HEK293 (cell line): ENCODE data around the gene SLC39A3.

Source experiments
- CTCF ChIA-PET: fragments of 350-600 bp; formaldehyde crosslinking; extraction: SDS; loops from one replicate; lab custom pipeline; 2021; ENCODE audit warnings: antibody characterized with exemption; lab: Yijun Ruan, JAX
- POLR2A ChIA-PET: fragments of 300-600 bp; formaldehyde crosslinking; extraction: SDS; loops from one replicate; lab custom pipeline; 2020; ENCODE audit warnings: antibody characterized with exemption, inconsistent platforms; lab: Yijun Ruan, JAX
- H3K27ac ChIP-seq: fragments of 200-500 bp; sonication (Bioruptor generic); 2 replicates; pipeline ENCODE4 v1.5.1; 2014; ENCODE audit warnings: low read depth, low read length, control low read depth, inconsistent platforms; ENCODE audit errors: extremely low read depth
- H3K36me3 ChIP-seq, 2 experiments: fragments of 200-500 bp in 1 of 2; sonication (Bioruptor generic) in 1 of 2; 1 replicate in 1 of 2; 2 replicates in 1 of 2; pipeline ENCODE4 v1.5.1; 2014 to 2017; ENCODE audit warnings: inconsistent platforms in 2 of 2, low read length in 2 of 2; ENCODE audit not compliant: control insufficient read depth in 2 of 2, insufficient read depth in 1 of 2
- H3K4me1 ChIP-seq: fragments of 200-500 bp; sonication (Bioruptor generic); 2 replicates; pipeline ENCODE4 v1.5.1; 2014; ENCODE audit warnings: mild to moderate bottlenecking, low read length, inconsistent platforms; ENCODE audit not compliant: control insufficient read depth, insufficient read depth
- H3K4me3 ChIP-seq: 2 replicates; pipeline ENCODE4 v1.5.1; 2011; ENCODE audit warnings: low read depth, mild to moderate bottlenecking, control low read depth, low read length, moderate library complexity
- H3K9me3 ChIP-seq: fragments of 200-500 bp; sonication (Bioruptor generic); 2 replicates; pipeline ENCODE4 v1.5.1; 2014; ENCODE audit warnings: low read depth, low read length, inconsistent platforms; ENCODE audit not compliant: control insufficient read depth, insufficient read depth
- BCL11B ChIP-seq: fragments of 450-650 bp; formaldehyde crosslinking; IDR thresholded peaks from 2 replicates; pipeline ENCODE4 v1.5.1; 2016; ENCODE audit warnings: low read depth, missing biosample characterization, missing genetic modification characterization
- KLF8 ChIP-seq: fragments of 450-650 bp; formaldehyde crosslinking; IDR thresholded peaks from 2 replicates; pipeline ENCODE4 v1.5.1; 2016; ENCODE audit warnings: missing biosample characterization, missing genetic modification characterization
- SCRT1 ChIP-seq: fragments of 450-650 bp; formaldehyde crosslinking; IDR thresholded peaks from 2 replicates; pipeline ENCODE4 v1.5.1; 2016; ENCODE audit warnings: missing biosample characterization, missing genetic modification characterization, borderline replicate concordance
- ZBTB44 ChIP-seq: fragments of 450-650 bp; IDR thresholded peaks from 2 replicates; pipeline ENCODE4 v1.5.1; 2018; ENCODE audit warnings: missing biosample characterization, mild to moderate bottlenecking, missing genetic modification characterization
- ZBTB7A ChIP-seq: fragments of 450-650 bp; formaldehyde crosslinking; IDR thresholded peaks from 2 replicates; pipeline ENCODE4 v1.5.1; 2016; ENCODE audit warnings: low read depth, missing biosample characterization, missing genetic modification characterization
- ZIC2 ChIP-seq: fragments of 450-650 bp; formaldehyde crosslinking; IDR thresholded peaks from 2 replicates; pipeline ENCODE4 v1.5.1; 2016; ENCODE audit warnings: missing biosample characterization, missing genetic modification characterization
- ZNF121 ChIP-seq: fragments of 450-650 bp; formaldehyde crosslinking; IDR thresholded peaks from 2 replicates; pipeline ENCODE4 v1.5.1; 2016; ENCODE audit warnings: missing biosample characterization, missing genetic modification characterization
- ZNF398 ChIP-seq: fragments of 450-650 bp; formaldehyde crosslinking; IDR thresholded peaks from 2 replicates; pipeline ENCODE4 v1.5.1; 2017; ENCODE audit warnings: missing biosample characterization, missing genetic modification characterization
- ZNF426 ChIP-seq: fragments of 450-650 bp; formaldehyde crosslinking; IDR thresholded peaks from 2 replicates; pipeline ENCODE4 v1.5.1; 2017; ENCODE audit warnings: missing biosample characterization, missing genetic modification characterization, mild to moderate bottlenecking, inconsistent platforms, moderate library complexity
- ZNF513 ChIP-seq: fragments of 450-650 bp; IDR thresholded peaks from 2 replicates; pipeline ENCODE4 v1.5.1; 2018; ENCODE audit warnings: missing biosample characterization, missing genetic modification characterization
- ZNF544 ChIP-seq: fragments of 450-650 bp; formaldehyde crosslinking; IDR thresholded peaks from 2 replicates; pipeline ENCODE4 v1.5.0; 2017; ENCODE audit warnings: missing biosample characterization, missing genetic modification characterization
- ZNF555 ChIP-seq: fragments of 450-650 bp; formaldehyde crosslinking; conservative IDR thresholded peaks from 2 replicates; pipeline ENCODE4 v1.5.1; 2017; ENCODE audit warnings: missing biosample characterization, mild to moderate bottlenecking, missing genetic modification characterization, inconsistent platforms
- ZNF658 ChIP-seq: fragments of 450-650 bp; formaldehyde crosslinking; IDR thresholded peaks from 2 replicates; pipeline ENCODE4; 2016; ENCODE audit warnings: missing biosample characterization, missing genetic modification characterization
- ZNF76 ChIP-seq: fragments of 450-650 bp; formaldehyde crosslinking; IDR thresholded peaks from 2 replicates; pipeline ENCODE4; 2016; ENCODE audit warnings: low read depth, missing biosample characterization, missing genetic modification characterization, borderline replicate concordance
- TF ChIP-seq, protein P1 (sequence below): sonication (generic); formaldehyde crosslinking; IDR thresholded peaks from 2 replicates; pipeline ENCODE4 v1.8.1; 2022; ENCODE audit warnings: mild to moderate bottlenecking, moderate library complexity, missing genetic modification reagents

Gene SLC39A3

DNA sequence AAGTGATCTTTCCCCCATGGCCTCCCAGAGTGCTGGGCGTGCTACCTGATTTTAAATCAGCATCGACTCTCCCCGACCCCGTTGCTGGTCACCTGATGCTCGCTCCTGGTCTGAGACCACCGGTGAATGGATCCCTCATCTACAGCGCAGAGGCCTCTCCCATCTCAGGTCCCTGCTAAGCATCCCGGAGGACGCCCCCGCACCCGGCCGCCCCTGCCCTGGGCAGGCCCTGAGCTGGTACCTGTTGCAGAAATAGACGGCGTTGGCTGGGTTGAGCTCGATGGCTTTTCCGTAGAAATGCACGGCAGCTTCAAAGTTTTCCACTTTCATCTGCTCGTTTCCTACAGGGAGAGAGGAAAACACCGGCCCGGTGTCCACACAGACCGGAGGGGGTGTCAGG is 25.1 kb upstream of the SLC39A3 start (continued):
- TF ChIP-seq ZNF398 (tag by site-specific recombination), result no peak
- TF ChIP-seq ZNF658 (tag by site-specific recombination), result no peak
- no peak for TF ChIP-seq ZBTB7A (tag by site-specific recombination)
- TF ChIP-seq BCL11B (tag by site-specific recombination), result no peak
- TF ChIP-seq ZNF426 (tag by site-specific recombination), result no peak
- no peak for TF ChIP-seq ZNF76 (tag by site-specific recombination)
- no peak for TF ChIP-seq ZNF555
- TF ChIP-seq SCRT1 (tag by site-specific recombination), result 0 out of 2 replicates have a peak, but pooled peaks have one; percentile 18
- no peak for TF ChIP-seq ZBTB44

DNA sequence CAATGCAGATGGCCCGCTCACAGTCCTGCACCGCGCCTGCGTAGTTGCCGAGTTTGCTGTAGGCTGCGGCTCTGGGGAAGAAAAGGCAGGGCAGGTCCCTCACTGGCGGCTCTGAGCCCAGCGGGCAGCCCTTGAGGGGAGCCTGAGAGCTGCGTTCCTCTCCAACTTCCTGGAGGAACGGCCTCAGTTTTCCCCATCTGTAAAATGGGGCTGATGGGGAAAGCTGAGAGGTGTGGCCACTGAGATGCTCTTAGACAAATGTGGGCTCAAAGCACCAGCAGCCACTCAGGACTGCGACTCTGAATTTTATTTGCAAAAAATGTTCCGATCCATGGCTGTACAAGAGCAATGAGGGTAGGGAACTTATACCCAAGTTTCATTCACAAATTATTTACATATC is 23.9 kb upstream of the SLC39A3 start:
- no peak overlapping the region for H3K4me3 ChIP-seq
- H3K36me3 ChIP-seq, result peaks cover 21 to 93% of the 10 kb centered on the region in 2 experiments
- no peaks in the 10 kb centered on the region for H3K9me3 ChIP-seq
- no peak overlapping the region for H3K27ac ChIP-seq
- no peak for TF ChIP-seq ZNF121 (tag by site-specific recombination)
- TF ChIP-seq KLF8 (tag by site-specific recombination), result 0 out of 2 replicates have a peak, but pooled peaks have one; percentile 11
- ChIA-PET CTCF (interaction anchor here (0.6 kb wide), 1 partner anchor 14 kb away, joined by 3 read pairs; no protein-coding TSS in a partner anchor), POLR2A (no interaction called here)
- no peaks in the 10 kb centered on the region for H3K4me1 ChIP-seq

DNA sequence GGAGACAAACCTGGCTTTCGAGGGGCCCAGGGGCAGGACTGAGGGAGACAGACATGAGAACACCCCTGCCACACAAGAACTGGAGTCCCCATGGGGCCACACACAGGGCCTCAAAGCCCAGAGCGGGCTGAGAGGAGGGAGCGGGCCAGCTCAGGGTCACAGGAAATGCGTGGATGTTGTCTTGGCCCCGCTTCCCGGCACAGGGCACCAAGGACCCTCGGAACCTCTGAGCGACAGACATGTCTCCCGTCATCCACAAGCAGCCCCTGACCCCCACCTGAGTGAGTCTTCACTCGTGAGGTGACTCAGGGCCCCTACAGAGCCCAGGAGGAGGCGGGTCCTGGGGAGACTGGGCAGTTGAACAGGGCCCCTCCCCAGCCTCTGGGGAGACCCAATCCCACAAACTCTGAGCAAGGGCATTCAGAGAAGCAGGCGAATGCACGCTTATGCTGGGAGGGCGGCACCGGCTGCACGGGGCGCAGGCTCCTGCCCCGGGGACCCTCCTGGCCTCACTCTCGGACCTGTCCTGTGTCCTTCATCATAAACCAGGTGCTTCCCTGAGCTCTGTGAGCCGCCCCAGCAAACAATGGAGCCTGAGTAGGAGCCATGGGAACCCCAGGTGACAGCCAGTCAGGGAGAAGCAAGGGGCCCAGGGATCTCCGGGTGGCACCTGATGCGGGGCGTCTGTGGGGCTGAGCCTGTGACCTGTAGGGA is 23.1 kb upstream of the SLC39A3 start:
- POLR2A ChIA-PET, result interaction anchor here (0.6 kb wide), 1 partner anchor 52 kb away, joined by 3 read pairs; no protein-coding TSS in a partner anchor
- CTCF ChIA-PET, result interaction anchor here (0.5 kb wide), 1 partner anchor 126 kb away, joined by 4 read pairs; no protein-coding TSS in a partner anchor
- Histone ChIP-seq H3K4me3 (no peak overlapping the region), H3K27ac (no peak overlapping the region), H3K4me1 (no peaks in the 10 kb centered on the region), H3K9me3 (no peaks in the 10 kb centered on the region), H3K36me3 (peaks cover 21 to 93% of the 10 kb centered on the region in 2 experiments)
- no peak for TF ChIP-seq ZNF513 (tag by site-specific recombination)
- TF ChIP-seq ZIC2, result peak; percentile 37; the same call in 1 of the 2 replicates
- TF ChIP-seq ZNF544 (tag by site-specific recombination), result no peak
- TF ChIP-seq, protein P1, sequence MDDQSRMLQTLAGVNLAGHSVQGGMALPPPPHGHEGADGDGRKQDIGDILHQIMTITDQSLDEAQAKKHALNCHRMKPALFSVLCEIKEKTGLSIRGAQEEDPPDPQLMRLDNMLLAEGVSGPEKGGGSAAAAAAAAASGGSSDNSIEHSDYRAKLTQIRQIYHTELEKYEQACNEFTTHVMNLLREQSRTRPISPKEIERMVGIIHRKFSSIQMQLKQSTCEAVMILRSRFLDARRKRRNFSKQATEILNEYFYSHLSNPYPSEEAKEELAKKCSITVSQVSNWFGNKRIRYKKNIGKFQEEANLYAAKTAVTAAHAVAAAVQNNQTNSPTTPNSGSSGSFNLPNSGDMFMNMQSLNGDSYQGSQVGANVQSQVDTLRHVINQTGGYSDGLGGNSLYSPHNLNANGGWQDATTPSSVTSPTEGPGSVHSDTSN (CRISPR knock-in tag), result no peak
